Inflammatory macrophage treated with lipopolysaccharide for 4 hours (primary cell): ENCODE data around the gene CDC42BPB.

ENCODE experiments used
- DNase-seq: peaks from one replicate; pipeline ENCODE4 v3.0.0-alpha.2; 2020

Gene CDC42BPB

GRCh38 chr14:103013028-103013427 lies 44.3 kb downstream of the CDC42BPB start:
- DNase-seq = no peak

DNA sequence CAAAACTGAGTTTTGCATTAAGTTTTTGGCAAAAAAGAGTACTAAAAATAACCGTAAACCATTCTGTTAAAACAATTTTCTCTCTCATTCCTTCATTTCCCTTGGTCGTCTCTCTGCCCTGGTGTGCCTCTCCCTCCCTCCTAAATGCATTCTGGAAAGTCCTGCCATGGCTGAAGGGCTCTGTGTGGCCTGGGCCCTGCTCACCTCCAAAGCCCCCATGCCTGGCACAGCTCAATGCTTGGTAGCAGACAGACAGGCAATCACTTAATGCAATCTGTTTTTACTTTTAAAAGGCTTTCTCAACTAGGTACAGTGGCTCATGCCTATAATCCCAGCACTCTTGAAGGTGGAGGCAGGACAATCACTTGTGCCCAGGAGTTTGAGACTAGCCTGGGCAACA lies 47.8 kb downstream of the CDC42BPB start:
- DNase-seq = no peak

GRCh38 chr14:103008768-103009357 lies 48.5 kb downstream of the CDC42BPB start:
- DNase-seq = no peak

DNA sequence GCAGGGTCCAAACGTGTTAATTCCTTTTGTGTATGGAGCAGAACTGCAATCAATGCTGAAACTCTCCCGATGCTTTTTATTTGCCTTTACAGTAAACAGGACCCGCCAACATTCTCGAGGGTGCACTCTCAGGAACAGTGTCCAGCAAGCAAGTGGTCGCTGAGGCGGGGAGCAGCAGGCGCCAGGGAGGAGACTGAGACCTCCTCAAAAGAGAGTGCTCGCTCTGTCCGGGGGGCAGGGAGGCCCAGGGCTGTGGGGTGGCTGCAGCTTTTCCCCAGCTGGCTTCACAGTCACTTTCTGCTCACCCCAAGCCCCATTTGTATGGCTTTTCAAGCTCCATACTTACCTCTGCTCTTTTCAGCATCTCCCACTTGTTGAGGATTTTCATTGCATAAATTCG lies 49.2 kb downstream of the CDC42BPB start:
- DNase-seq = no peak

DNA sequence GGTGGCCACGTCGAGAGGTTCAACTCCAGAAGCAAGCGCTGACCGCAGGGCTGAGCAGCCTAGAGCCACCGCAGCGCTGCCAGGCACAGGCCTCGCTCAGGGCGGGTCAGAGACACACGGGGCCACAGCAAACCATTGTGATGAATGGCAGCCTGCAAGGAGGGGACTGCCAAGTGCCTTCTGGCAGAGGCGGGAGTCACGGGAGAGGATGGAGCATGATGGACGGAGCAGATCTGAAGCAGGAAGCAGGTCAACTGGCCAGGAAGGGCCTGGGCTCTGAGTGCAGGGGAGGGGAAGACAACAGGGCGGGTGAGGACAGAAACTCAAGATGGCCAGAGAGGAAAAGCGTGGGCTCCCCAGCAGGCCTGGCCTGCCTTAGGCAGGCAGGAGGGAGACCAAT lies 49.8 kb downstream of the CDC42BPB start:
- no peak for DNase-seq

DNA sequence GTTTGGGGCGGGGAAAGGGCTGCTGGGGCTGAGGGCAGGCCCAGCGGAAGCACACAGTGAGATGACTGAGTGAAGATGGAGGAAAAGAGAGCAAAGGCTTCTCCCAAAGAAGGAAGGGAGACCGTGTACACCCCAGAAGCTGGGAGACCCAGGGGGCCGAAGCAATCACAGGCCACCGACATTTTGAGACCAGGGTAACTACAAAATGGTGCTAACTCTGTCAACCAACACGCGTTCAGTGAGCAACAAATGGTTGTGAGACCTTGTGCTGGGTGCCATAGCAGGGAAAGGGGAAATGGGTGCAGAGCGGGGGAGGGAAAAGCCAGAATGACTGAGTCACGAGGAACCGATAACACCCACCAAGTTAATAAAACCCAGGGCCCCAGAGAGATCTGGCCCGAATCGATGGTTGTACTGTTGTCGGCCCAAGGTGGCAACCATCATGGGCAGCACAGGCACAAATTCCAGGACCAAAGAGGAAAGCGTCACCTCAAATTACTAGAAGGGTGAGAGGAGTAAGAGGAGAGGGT lies 50.3 kb downstream of the CDC42BPB start:
- no peak for DNase-seq

DNA sequence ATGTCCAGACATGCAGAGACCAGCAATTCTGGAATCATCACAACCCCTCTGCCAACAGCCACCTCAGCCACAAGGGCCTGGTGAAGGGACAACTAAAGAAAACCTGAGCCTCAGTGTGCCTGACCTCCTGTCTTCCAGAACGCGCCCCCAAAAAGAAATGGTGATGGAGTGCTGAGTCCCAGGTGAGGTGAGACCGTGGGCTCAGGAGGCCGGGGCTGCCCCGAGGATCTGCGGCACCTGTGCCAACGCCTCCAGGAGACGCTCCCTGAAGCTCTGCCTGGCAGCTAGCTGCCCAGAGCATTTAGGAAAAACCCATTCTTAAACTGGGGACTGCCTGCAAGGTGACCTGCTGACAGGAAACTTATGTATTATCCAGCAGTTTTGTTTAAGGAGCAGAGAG lies 51.2 kb downstream of the CDC42BPB start:
- no peak for DNase-seq

GRCh38 chr14:103003850-103004249 lies 53.5 kb downstream of the CDC42BPB start:
- no peak for DNase-seq

DNA sequence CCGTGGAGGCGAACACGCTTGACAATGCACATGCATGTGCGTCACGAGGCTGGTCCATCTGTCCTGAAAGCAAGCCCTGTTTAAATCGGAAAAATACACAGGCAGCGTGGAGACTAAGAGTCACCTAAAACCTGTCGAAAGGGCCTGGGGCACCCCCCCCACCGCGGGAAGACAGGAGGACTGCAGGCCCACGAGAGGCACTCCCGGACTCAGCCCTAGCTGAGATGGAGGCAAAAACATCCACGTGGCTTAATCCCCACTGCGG lies 54.1 kb downstream of the CDC42BPB start:
- no peak for DNase-seq

DNA sequence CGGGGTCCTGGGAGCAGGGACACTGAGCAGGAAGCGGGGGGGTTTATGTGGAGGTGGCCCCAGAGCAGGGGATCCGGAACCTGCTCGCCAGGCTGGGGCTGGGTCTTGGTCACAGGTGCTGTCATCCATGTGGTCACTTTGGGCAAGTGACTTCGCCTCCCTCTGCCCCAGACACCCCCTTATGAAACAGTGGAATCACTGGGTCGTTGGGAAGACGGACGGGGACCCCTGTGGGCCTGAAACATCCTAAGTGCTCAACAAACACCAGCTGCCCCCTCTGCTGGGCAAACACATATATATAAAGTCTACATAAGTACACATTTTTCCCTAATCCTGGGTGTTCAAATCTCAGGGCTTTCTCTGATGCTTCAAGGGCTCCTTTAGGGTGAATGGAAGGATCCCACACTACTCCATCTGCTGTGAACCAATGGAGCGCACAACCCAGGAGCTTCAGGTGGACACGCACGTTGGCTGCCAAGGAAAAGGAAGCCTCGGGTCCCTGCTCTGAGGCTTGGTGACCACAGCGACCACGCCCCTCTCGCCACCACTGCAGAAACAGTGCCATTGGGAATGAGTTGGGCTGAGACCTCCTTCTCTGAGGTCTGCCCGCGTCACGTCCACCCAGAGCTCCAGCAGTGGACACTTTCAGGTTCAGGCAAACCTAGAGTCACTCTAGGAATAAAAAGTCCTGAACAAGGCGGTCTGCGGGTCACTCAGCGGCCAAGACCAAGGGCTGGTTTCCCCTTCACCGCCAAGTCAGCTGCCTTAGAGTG lies 54.6 kb downstream of the CDC42BPB start:
- no peak for DNase-seq

- no peak for DNase-seq
Measured at GRCh38 chr14:103001651-103002396, 55.5 kb downstream of the CDC42BPB start.

GRCh38 chr14:103001226-103001625 lies 56.1 kb downstream of the CDC42BPB start:
- DNase-seq = no peak

DNA sequence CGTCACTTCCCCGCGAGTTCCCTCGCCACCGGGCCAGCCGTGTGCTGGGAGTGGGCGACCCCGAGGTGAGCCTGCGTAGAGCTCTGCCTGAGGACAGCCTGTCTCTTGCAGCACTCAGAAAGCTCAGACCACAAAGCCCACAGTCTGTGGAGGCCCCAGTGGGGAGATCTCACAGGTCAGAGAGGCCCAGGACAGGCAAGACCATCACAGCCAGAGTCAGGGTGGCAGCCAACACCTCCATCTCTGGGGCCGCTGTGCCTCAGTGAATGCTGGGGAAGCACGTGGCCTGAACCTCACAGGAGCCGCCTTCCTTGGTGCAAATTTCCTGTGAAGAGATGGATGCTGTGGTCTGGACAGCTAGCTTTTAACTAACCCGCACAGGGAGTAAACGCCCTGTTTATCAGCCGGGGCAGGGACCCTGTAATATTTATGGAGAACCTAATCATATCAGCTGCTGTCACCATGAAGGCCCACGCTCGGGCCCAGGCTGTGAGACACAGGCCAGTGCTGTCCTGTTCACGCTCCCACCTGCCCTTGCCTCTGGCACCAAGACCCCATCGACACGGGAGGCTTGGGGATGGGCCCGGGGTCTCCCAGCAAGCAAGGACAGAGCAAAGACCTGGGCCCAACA lies 56.9 kb downstream of the CDC42BPB start:
- no peak for DNase-seq

DNA sequence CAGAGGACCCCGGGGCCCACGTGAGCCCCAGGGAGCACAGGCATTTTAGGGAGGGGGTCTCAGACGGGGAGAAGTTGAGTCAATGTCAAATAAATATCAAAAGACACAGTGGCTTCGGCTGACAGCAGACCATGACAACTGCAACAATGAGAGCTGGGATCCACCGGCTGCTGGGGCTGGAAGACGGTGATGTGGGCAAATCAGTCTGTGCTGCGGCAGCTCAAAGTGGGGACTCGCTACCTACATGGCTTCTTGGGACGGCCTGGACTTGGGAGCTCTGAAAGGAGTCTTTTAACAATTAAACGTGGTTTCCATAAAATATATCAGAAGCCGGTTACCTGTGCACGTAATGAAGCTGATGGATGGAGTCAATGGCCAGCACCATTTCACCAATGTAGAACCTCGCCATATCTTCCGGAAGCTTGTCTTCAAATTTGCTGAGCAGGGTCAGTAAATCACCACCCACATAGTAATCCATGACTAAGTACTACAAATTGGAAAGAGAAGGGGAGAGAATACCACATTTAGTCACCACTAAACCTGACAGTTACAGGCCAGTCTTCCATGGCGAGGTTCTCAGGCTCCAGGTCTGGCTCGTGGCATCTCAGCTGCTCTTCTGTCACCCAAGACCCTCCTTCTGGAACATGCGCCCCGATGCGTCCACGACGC lies 58.0 kb downstream of the CDC42BPB start:
- DNase-seq = no peak

- no peak for DNase-seq
Measured at GRCh38 chr14:102998393-102998792, 59.0 kb downstream of the CDC42BPB start.

DNA sequence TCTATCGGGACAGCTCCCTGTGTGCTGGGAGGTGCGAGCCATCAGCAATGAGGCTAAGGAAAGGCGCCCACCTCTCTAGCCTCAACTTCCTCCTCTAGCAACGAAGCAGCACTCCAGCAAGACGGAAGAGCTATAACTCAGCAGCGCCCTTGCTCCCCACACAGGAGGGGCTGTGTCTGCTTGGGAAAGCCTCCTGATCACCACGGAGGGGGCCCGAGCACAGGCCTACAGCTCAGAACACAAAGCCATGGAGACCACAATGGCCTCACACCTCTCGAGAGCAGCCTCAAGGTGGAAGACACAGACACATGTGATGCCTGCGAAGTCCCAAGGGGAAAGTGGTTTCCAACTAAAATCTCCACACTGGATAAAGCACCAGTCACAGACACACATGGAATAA lies 60.4 kb downstream of the CDC42BPB start:
- no peak for DNase-seq

DNA sequence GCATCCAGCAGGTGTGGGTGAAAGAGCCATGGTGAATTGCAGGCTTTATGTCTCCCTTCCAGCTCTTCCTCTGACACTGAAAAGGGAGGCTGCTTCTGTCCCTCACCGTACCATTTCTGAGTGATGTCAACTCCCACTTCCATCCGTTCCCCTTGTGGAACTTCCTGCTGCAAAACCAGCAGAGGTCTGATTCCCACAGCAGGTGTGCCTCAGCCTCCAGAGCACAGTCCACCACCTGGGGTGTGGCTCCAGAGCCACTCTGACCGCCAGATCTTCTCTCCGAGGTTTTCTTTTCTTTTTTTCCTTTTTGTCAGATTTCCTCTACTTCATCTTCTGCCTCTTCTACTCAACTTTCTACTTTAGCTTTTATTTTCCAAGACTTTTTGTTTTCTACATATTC lies 62.7 kb downstream of the CDC42BPB start:
- DNase-seq = no peak

DNA sequence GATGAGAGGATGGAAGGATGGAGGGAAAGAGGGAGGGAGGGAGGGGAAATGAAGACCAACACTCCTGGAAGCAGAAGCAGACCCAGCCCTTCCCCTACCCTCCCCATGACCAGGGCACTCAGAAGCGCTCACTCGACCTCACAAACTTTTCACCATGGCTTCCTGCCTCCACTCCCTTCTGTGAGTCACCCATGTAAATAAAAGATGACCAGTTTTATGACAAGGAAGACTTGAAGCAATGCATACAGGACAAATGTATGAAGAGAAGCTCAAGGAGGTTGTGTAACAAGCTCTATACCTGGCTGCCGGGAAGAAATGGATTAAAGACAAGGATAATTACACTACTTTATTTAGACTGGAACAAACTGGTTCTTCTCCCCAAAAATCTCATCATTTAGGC lies 63.8 kb downstream of the CDC42BPB start:
- peak; percentile 25 for DNase-seq

DNA sequence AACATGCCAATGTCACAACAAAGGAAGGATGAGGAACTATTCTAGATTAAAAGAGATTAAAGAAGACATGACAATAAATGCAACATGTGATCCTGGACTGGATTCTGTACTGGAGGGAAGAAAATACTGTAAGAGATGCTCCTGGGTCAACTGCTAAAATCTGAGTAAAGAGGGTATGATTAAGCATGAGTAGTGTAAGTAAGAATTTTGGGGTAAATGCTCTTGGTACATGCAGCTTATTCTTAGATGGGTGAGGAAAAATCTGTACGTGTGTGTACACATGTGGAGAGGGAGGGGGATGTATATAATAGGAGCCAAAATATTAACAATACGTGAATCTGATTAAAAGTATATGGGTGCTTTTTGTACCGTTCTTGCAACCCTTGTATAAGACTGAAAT lies 66.0 kb downstream of the CDC42BPB start:
- DNase-seq = no peak

DNA sequence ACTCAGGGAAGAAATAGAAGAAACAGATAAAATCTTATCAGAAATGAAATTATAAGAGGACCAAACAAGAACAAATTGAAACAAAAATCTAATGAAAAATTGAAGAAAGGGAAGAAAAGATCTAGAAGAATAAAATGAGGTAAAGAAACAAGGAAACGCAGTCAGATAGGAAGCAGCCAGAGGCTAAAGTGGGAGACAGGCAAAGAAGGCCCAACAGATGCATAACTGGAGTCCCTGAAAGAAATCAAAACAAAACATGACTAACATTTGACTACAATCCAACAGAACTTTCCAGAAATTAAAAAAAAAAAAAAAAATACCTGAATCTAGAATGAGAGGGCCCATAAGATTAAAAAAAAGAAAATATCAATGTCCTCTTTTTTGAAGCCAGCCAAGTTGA lies 69.3 kb downstream of the CDC42BPB start:
- no peak for DNase-seq

- DNase-seq = no peak
Measured at GRCh38 chr14:102986810-102987579, 70.4 kb downstream of the CDC42BPB start.

DNA sequence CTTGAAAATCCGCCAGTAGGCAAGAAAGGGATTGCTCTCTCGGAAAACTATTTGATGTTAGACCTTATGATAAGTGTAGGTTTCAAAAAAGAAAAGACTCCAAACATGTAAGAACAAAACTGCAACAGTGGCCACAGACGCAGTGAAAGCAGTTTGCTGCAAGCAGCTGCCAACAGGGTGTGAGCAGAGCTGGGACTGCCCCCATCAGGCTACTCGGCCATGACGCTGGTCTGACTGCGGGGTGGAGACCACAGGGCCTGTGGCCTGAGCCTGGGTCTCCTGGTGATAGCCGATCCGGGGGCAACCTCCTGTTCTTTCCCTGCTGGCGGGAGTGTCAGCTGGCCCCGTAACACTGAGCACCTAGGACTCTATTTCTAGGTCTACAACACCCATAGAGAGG lies 71.7 kb downstream of the CDC42BPB start:
- no peak for DNase-seq
